Esophagus squamous epithelium (tissue), 4 donors: ENCODE results near the gene TNFRSF6B.

ENCODE experiments used
- POLR2A ChIP-seq, 4 donors: fragments of 450-650 bp; IDR thresholded peaks; one replicate each; pipeline ENCODE4 v1.6.1; 2017; ENCODE audit warnings: antibody characterized with exemption in 4 of 4, mild to moderate bottlenecking in 4 of 4, moderate library complexity in 3 of 4
- TF ChIP-seq, protein P1 (sequence below), 6 experiments: fragments of 450-650 bp in 4 of 6; fragments of 200-600 bp in 2 of 6; sonication (generic) in 2 of 6; IDR thresholded peaks; one replicate each; pipeline ENCODE4 v1.5.1; 2016 to 2019; ENCODE audit warnings: antibody characterized with exemption in 6 of 6, mild to moderate bottlenecking in 4 of 6, moderate library complexity in 4 of 6

- TF ChIP-seq, protein P1, sequence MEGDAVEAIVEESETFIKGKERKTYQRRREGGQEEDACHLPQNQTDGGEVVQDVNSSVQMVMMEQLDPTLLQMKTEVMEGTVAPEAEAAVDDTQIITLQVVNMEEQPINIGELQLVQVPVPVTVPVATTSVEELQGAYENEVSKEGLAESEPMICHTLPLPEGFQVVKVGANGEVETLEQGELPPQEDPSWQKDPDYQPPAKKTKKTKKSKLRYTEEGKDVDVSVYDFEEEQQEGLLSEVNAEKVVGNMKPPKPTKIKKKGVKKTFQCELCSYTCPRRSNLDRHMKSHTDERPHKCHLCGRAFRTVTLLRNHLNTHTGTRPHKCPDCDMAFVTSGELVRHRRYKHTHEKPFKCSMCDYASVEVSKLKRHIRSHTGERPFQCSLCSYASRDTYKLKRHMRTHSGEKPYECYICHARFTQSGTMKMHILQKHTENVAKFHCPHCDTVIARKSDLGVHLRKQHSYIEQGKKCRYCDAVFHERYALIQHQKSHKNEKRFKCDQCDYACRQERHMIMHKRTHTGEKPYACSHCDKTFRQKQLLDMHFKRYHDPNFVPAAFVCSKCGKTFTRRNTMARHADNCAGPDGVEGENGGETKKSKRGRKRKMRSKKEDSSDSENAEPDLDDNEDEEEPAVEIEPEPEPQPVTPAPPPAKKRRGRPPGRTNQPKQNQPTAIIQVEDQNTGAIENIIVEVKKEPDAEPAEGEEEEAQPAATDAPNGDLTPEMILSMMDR (IDR thresholded peaks at IDR 0.05) = no peak
- TF ChIP-seq POLR2A (IDR thresholded peaks at IDR 0.05) = no peak
These were observed 5.0 kb downstream of the TNFRSF6B start for GRCh38 chr20:63701329-63702035.
